ENCODE results near the gene TPP1.
A peak's percentile ranks its signal among the peaks of the same experiment; 100 is the strongest.

The TPP1 gene

GRCh38 chr11:6610591-6610990 lies 8.6 kb downstream of the TPP1 start:
- DNase-seq: no peak

GRCh38 chr11:6609502-6610015 lies 9.7 kb downstream of the TPP1 start:
- no peak for DNase-seq

DNA sequence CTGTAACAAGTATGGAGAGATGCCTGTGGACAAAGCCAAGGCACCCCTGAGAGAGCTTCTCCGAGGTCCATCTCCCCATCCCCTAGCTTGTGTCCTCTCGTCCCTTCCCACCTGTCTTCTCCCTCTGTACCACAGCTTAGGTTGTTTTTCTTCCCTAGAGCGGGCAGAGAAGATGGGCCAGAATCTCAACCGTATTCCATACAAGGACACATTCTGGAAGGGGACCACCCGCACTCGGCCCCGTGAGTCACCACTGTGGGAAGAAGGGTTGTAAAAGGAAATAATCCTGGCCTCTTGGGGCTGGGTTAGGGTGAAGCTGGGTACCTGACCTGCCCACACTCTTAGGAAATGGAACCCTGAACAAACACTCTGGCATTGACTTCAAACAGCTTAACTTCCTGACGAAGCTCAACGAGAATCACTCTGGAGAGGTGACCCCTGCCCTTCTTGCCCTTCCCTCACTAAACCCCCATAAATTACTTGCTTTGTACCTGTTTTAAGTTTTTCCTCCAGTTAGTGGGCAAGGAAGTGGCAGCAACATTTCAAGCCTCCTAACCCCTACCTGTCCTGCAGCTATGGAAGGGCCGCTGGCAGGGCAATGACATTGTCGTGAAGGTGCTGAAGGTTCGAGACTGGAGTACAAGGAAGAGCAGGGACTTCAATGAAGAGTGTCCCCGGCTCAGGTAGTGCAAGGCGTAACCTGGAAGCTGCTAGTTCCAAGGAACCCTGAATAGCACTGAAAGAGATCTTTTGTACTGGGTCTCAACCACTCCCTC lies 10.3 kb downstream of the TPP1 start:
- no peak for DNase-seq

DNA sequence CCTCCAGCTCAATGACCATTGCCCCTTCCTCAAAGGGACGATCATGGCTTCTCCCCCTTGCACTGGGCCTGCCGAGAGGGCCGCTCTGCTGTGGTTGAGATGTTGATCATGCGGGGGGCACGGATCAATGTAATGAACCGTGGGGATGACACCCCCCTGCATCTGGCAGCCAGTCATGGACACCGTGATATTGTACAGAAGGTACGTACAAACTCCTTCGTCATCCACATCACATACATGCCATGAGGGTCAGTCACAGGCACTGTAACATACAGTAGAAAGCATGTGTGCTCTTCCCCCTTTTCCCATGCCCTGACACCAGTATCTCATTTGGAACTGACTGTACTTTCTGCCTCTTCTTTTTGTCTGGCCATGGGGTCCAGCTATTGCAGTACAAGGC lies 11.2 kb downstream of the TPP1 start:
- no peak for DNase-seq

- DNase-seq: no peak
Measured at GRCh38 chr11:6607190-6607795, 11.9 kb downstream of the TPP1 start.

- DNase-seq: no peak
Measured at GRCh38 chr11:6606471-6607189, 12.6 kb downstream of the TPP1 start.

DNA sequence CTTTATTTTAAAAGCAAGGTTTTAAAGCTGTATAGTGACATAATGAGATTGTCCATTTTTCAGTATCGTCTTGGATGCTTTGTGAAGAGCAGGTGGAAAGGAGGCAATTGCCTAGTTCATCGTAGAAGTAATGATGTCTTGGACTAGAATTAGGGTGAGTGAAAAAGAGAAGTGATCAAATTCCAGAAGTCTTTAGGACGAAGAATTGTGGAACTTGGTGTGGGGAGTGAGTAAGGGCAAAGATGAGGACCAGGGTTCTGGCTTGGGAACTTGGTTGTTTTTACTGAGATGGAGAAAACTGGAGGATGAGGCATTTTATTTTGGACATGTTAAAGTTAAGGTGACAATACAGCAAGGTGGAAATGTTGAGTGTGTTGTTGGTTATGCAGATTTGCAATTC lies 14.4 kb downstream of the TPP1 start:
- no peak for DNase-seq

DNA sequence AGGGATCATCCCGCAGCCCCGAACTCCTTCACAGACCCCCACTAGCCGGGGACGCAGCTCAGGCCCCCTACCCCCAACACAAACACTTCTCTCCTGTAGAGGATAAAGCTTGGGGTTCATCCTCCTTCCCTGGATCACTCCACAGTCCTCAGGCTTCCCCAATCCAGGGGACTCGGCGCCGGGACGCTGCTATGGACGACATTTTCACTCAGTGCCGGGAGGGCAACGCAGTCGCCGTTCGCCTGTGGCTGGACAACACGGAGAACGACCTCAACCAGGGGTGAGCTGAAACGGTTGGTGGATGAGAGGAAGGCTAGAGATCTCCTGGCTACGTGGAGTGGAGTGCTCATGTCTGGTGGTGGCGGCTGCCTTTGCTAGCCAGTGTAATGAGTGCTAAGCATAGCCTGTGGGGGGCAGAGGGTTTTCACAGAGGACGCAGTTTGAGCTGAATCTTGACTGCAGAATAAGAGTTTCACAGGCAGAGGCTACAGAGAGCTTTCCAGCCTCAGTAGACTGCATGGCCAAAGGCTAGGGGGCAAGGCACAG lies 15.1 kb downstream of the TPP1 start:
- DNase-seq: peak; percentile 48

DNA sequence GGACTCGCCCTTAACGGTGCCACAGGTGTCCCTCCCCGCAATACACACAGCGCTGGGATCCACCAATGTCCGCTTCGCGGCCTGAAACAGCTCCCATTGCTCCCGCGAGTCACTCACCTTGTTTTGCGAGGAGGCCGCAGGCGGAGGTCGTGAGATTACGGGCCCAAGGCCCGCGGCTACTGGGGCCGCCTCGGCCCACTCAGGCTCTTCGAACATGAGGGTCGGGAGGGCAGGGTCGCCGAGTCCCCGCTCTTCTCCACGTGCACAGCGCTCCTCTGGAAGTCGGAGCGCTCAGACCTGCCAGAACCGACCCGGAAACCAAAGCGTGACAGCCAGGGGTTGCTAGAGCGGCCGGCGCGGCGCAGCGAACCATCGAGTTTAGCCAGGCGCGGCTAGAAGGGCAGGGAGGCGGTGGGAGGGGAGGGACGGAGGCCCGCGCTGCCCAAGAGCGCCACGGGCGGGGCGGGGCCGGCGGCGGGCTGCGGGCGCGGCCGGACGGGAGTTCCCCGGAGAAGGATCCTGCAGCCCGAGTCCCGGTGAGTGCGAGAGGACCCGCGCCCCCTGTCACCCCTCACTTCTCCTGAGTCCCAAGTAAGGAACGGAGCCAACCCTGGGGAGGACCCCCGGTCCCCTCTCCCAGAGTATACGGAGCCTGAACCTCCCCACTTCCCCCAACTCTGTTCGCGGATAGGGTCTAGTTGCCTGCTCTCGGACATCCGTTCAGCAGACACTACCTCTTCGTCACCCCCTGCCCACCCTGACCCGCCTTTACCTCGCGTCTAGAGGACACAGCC lies 15.7 kb downstream of the TPP1 start, which contains the start of the genes ILK and RRP8:
ILK (plus strand) TSS at position 488 of the 794 bp plus-strand sequence. CDS start 498 bp downstream, outside the sequence.
RRP8 (minus strand) TSS at position 330 of the 794 bp plus-strand sequence; CDS start at position 216, 114 bp downstream.
- DNase-seq: peak; percentile 78

DNA sequence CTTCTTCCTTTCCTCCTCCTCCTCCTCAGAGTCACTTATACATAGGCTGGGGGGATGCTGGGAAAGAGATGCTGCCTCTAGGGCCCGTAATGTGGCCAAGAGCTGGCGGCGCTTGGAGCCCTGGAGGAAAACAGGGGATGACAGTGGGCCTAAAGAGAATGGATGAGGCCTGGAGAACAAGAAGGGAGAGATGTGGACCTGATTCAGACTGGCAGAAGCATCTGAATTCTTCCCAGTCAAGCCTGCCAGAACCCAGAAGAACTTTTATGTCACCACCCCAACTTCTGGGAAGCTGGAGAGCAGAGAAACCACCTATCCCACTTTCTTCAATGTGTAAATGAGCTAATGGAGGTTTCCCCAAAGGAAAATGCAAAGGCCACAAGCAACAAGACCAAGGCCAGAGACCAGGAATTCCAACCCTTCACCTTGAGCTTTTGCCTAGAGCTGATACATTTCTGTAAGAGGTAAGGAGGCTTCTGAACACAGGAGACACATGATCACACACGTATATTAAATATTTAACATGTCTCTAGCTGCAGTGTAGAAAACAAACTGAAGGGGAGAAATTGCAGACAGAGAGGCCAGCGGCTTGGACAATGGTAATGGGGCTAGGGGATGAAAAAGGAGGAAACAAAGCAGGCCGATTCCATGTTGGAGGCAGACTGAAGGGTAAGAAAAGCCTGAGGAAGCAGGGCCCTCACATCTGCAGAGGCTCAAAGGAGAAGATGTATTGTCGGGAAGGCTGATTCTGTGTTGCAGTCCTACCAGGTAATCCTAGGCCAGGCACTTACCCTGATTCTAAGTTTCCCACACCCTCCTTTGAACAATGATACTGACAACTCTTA lies 16.9 kb downstream of the TPP1 start:
- DNase-seq: no peak

GRCh38 chr11:6601041-6601461 lies 18.2 kb downstream of the TPP1 start:
- no peak for DNase-seq

DNA sequence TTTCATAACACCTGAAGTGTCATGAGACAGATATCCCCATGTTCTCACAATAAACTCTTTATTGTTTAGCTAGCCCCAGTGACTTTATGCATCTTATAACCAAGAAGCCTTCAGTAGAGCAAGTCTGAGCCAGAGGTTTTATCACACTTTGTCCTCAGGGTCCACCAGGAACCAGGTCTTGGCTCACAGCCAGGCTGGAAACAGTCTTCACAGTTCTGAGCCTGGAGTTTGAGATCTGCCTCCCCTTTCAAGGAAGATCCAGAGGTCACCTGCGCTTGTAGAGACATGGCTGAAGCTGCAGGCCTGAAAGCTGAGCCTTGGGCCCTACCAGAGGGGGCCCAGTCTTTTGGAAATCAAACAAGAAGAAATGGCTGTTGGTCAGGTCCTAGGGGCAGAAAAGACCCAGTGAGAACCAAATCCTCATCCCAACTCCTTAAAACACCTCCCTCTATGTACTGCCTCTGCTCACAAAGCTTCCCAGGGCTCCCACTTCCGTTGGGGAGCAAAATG lies 19.3 kb downstream of the TPP1 start:
- no peak for DNase-seq

- DNase-seq: no peak
Measured at GRCh38 chr11:6599449-6599848, 19.8 kb downstream of the TPP1 start.

GRCh38 chr11:6598555-6598954 lies 20.7 kb downstream of the TPP1 start:
- DNase-seq: no peak

- DNase-seq: no peak
Measured at GRCh38 chr11:6596239-6596877, 22.9 kb downstream of the TPP1 start.

DNA sequence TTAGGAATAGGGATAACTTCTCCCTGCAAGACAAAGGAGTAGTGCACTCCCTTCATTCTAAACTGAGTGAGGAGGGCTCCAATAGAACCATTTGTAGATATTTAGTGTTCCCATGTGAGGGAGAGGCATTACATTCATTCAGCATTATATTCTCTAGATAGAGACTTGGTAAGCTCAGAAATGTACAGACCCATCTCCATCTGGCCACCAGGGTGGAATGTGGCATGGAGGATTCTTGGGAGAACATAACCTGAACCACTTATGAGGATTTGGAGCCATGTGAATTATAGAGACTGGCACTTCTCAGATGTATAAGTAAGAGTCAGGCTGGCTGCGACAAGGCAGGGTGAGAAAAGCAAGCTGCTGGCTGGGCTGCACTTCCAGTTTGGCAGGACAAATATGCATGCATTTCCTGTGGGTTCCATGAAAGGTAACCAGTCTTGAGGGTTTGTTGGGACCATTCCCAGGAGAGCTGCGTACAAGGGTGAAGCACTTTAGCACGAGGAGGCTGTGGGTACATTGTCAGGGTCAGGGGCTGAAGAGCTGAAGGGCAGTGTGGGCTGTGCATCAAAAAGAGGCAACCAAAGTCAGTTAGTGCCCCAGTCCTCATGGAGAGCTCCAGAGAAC lies 25.0 kb downstream of the TPP1 start:
- DNase-seq: no peak

DNA sequence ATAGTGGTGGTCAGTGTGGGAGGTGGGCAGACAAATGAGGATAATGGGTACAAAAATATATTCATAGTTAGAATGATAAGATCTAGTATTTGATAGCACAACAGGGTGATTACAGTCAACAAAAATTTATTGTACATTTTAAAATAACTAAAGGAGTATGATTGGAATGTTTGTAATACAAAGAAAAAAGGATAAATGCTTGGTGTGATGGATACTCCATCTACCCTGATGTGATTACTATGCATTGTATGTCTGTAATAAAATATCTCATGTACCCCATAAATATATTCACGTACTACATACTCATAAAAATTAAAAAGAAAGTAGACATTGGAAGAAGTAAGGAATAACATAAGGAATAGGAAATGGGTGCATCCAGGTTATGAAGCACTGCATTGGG lies 31.2 kb downstream of the TPP1 start:
- DNase-seq: no peak

GRCh38 chr11:6587360-6587953 lies 31.8 kb downstream of the TPP1 start:
- no peak for DNase-seq

Data from activated CD4-positive, alpha-beta T cell treated with anti-CD3 and anti-CD28 coated beads for 1 hour (primary cell).